B cell (primary cell): Measurements from ENCODE around the gene P2RY1.

Source experiments
- EZH2 ChIP-seq: IDR thresholded peaks from 2 replicates; pipeline ENCODE4 v1.6.1; 2012; ENCODE audit warnings: borderline replicate concordance, low read depth, mild to moderate bottlenecking, moderate library complexity, low read length; ENCODE audit not compliant: insufficient read depth, poor library complexity, severe bottlenecking
- TF ChIP-seq, protein P1 (sequence below): fragments of 200-600 bp; IDR thresholded peaks from one replicate; pipeline ENCODE4 v1.8.0; 2022; ENCODE audit warnings: antibody characterized with exemption, mild to moderate bottlenecking

GRCh38 chr3:152827313-152827712 is 7.6 kb upstream of the P2RY1 start:
- TF ChIP-seq, protein P1, sequence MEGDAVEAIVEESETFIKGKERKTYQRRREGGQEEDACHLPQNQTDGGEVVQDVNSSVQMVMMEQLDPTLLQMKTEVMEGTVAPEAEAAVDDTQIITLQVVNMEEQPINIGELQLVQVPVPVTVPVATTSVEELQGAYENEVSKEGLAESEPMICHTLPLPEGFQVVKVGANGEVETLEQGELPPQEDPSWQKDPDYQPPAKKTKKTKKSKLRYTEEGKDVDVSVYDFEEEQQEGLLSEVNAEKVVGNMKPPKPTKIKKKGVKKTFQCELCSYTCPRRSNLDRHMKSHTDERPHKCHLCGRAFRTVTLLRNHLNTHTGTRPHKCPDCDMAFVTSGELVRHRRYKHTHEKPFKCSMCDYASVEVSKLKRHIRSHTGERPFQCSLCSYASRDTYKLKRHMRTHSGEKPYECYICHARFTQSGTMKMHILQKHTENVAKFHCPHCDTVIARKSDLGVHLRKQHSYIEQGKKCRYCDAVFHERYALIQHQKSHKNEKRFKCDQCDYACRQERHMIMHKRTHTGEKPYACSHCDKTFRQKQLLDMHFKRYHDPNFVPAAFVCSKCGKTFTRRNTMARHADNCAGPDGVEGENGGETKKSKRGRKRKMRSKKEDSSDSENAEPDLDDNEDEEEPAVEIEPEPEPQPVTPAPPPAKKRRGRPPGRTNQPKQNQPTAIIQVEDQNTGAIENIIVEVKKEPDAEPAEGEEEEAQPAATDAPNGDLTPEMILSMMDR = no peak
- no peak for TF ChIP-seq EZH2
